ENCODE measurements around the gene KIAA0586. TPM values are rescaled to one million over a fixed set of nuclear protein-coding genes. Genes with fewer than 3 reads are reported as not detected.
"Not testable (repeated sequence)": the region's sequence is repeated elsewhere in the genome, so short reads cannot be mapped to it uniquely, and the experiment has no call there.

The KIAA0586 gene
- total RNA-seq, 1 experiment from 2014 or later = 42.3 TPM

DNA sequence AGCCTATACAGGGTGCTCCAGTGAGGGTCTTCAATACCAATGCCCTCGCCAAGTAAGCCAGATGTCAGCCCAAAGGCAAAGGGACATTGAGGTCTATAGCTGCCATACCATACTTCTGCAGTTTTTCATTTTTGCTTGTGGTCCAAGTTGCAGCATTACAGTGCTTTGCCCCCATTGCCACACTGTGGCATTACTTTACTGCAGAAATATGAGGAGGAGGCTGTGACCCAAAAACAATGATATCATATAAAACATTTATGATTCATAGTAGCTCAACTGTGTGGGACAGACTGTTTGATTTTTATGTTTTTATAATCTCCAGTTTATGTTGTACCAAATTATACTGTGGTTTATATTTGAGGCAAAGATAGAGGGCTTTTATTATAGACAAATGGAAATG is 64.1 kb downstream of the KIAA0586 start:
- no peak overlapping the region for H2AFZ ChIP-seq (ENCODE audit: low read length)
- H3K36me3 ChIP-seq (ENCODE audit: insufficient read depth, low read length) = peaks cover 29% of the 10 kb centered on the region; the same call in 1 of the 2 replicates

DNA sequence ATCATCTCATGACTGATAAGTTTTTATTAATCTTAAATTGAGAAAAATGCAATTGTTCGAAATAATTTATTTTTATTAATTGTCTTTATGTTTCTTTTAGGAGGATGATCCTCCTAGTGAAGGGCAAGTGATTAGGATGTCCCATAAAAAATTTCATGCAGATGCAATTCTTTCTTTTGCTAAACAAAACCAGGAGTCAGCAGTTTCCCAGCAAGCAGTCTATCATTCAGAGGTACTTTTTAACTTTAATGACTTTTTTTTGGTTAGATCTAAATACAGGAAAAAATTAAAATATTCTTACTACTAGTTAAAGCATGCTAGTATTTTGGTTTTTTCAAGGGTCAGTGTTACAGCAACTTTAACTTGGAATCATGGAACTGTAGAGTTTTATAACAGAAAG is 64.5 kb downstream of the KIAA0586 start:
- peaks cover 26% of the 10 kb centered on the region; the same call in 1 of the 2 replicates for H3K36me3 ChIP-seq (ENCODE audit: insufficient read depth, low read length)
- no peak overlapping the region for H3K9ac ChIP-seq (ENCODE audit: low read length)
- no peak for DNase-seq
- no peaks in the 10 kb centered on the region for H3K27me3 ChIP-seq (ENCODE audit: low read length)
- H3K79me2 ChIP-seq (ENCODE audit: low read length) = no peaks in the 10 kb centered on the region
- no peak overlapping the region for H3K4me3 ChIP-seq (ENCODE audit: low read length)
- H4K20me1 ChIP-seq (ENCODE audit: insufficient read depth, low read depth, low read length) = no peaks in the 10 kb centered on the region
- H3K27ac ChIP-seq (ENCODE audit: low read length) = no peak overlapping the region
- no peaks in the 10 kb centered on the region for H3K9me2 ChIP-seq (replicated peaks; ENCODE audit: insufficient read depth, low read length)
- no peaks in the 10 kb centered on the region for H3K4me1 ChIP-seq (ENCODE audit: low read length)
- H2AFZ ChIP-seq (ENCODE audit: low read length) = no peak overlapping the region
- H3K9me3 ChIP-seq (ENCODE audit: low read length) = no peaks in the 10 kb centered on the region
- no peak overlapping the region for H3K4me2 ChIP-seq (ENCODE audit: low read depth, low read length, poor library complexity, severe bottlenecking)

More for the DNA sequence above, 64.1 kb downstream of the KIAA0586 start:
- H3K79me2 ChIP-seq (ENCODE audit: low read length) = no peaks in the 10 kb centered on the region
- no peak overlapping the region for H3K9ac ChIP-seq (ENCODE audit: low read length)
- no peaks in the 10 kb centered on the region for H4K20me1 ChIP-seq (ENCODE audit: insufficient read depth, low read depth, low read length)
- no peaks in the 10 kb centered on the region for H3K9me3 ChIP-seq (ENCODE audit: low read length)
- no peak overlapping the region for H3K4me3 ChIP-seq (ENCODE audit: low read length)
- H3K27me3 ChIP-seq (ENCODE audit: low read length) = no peaks in the 10 kb centered on the region
- H3K9me2 ChIP-seq (replicated peaks; ENCODE audit: insufficient read depth, low read length) = no peaks in the 10 kb centered on the region
- no peak overlapping the region for H3K27ac ChIP-seq (ENCODE audit: low read length)
- H3K4me1 ChIP-seq (ENCODE audit: low read length) = no peaks in the 10 kb centered on the region
- H3K4me2 ChIP-seq (ENCODE audit: low read depth, low read length, poor library complexity, severe bottlenecking) = no peak overlapping the region
- no peak for DNase-seq

DNA sequence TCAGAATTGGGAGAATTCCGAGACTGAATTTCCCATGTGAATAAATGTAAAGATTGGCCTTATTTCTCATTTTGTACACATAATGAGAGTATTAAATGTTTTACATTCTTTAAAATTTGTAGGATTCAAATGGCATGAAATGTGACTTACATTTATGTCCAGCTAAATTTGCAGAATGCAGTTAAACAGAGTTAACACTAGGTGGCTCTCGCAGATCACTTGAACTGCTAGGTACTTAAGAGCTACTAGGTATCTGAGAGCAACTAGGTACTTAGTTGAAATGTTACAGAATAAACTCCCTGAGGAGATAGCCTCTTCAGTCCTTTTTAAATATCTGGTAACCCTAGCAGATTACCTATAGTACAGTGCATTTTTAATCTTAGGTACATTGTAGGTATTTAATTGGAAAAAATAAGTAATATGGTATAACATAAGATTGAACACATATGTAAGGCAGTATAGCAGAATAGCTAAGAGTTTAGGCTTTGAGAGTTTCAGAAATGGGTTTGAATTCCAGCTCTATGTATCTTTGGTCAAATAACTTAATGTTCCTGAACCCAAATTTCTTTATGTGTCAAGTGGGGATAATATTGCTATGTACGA is 73.8 kb downstream of the KIAA0586 start:
- H2AFZ ChIP-seq (ENCODE audit: low read length) = no peak overlapping the region
- no peaks in the 10 kb centered on the region for H4K20me1 ChIP-seq (ENCODE audit: insufficient read depth, low read depth, low read length)
- no peaks in the 10 kb centered on the region for H3K9me2 ChIP-seq (replicated peaks; ENCODE audit: insufficient read depth, low read length)
- no peak overlapping the region for H3K4me3 ChIP-seq (ENCODE audit: low read length)
- no peaks in the 10 kb centered on the region for H3K79me2 ChIP-seq (ENCODE audit: low read length)
- peaks cover 11% of the 10 kb centered on the region; the same call in 1 of the 2 replicates for H3K36me3 ChIP-seq (ENCODE audit: insufficient read depth, low read length)
- H3K4me2 ChIP-seq (ENCODE audit: low read depth, low read length, poor library complexity, severe bottlenecking) = no peak overlapping the region
- DNase-seq = peak; percentile 91
- H3K4me1 ChIP-seq (ENCODE audit: low read length) = no peaks in the 10 kb centered on the region
- no peaks in the 10 kb centered on the region for H3K27me3 ChIP-seq (ENCODE audit: low read length)
- no peak overlapping the region for H3K27ac ChIP-seq (ENCODE audit: low read length)
- H3K9me3 ChIP-seq (ENCODE audit: low read length) = no peaks in the 10 kb centered on the region
- no peak overlapping the region for H3K9ac ChIP-seq (ENCODE audit: low read length)

DNA sequence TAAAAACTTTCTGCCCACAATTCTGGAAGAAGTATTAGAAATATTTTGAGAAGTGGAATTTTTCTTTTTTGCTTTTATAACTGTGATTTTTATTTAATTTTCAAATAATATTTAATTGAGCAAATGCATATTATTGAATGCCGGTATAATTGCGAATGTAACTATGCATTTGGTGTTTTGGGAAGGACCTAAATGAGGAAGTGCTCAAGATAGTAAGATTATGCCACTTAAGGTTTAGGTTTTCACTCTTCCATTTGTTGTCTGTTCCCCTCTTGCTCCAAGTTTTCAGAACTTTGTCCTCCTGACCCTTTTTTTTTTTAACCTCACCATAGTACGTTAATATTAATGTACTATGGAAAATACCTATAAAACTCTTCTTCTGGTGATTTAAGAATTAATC is 85.8 kb downstream of the KIAA0586 start:
- H3K9me3 ChIP-seq (ENCODE audit: low read length) = peaks cover 7% of the 10 kb centered on the region; the same call in 1 of the 2 replicates
- H3K27ac ChIP-seq (ENCODE audit: low read length) = no peak overlapping the region
- no peaks in the 10 kb centered on the region for H3K27me3 ChIP-seq (ENCODE audit: low read length)
- H3K4me2 ChIP-seq (ENCODE audit: low read depth, low read length, poor library complexity, severe bottlenecking) = no peak overlapping the region
- H4K20me1 ChIP-seq (ENCODE audit: insufficient read depth, low read depth, low read length) = no peaks in the 10 kb centered on the region
- H3K4me3 ChIP-seq (ENCODE audit: low read length) = no peak overlapping the region
- H3K4me1 ChIP-seq (ENCODE audit: low read length) = no peaks in the 10 kb centered on the region
- no peaks in the 10 kb centered on the region for H3K79me2 ChIP-seq (ENCODE audit: low read length)
- no peak overlapping the region for H2AFZ ChIP-seq (ENCODE audit: low read length)
- H3K9me2 ChIP-seq (replicated peaks; ENCODE audit: insufficient read depth, low read length) = no peaks in the 10 kb centered on the region
- peaks cover 46% of the 10 kb centered on the region for H3K36me3 ChIP-seq (ENCODE audit: insufficient read depth, low read length)
- no peak overlapping the region for H3K9ac ChIP-seq (ENCODE audit: low read length)
- no peak for DNase-seq

DNA sequence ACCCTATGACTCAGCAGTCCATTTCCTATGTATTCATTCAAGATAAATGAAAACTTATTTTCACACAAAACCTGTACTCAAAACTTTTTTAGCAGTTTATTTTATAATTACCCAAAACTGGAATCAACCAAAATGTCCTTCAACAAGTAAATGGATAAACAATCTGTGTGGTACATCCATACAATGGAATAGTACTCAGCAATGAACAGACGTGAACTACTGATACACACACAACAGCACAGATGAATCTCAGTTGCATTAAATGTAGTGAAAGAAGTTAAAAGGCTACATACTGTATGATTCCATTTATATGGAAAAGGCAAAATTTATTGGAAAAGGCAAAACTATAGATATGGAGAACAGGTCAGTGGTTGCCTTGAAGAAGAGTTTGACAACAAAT is 90.1 kb downstream of the KIAA0586 start:
- no peaks in the 10 kb centered on the region for H3K4me1 ChIP-seq (ENCODE audit: low read length)
- no peaks in the 10 kb centered on the region for H3K27me3 ChIP-seq (ENCODE audit: low read length)
- H2AFZ ChIP-seq (ENCODE audit: low read length) = no peak overlapping the region
- H3K4me2 ChIP-seq (ENCODE audit: low read depth, low read length, poor library complexity, severe bottlenecking) = no peak overlapping the region
- no peak for DNase-seq
- H3K36me3 ChIP-seq (ENCODE audit: insufficient read depth, low read length) = peaks cover 38% of the 10 kb centered on the region
- peaks cover 7% of the 10 kb centered on the region; the same call in 1 of the 2 replicates for H3K9me3 ChIP-seq (ENCODE audit: low read length)
- H3K79me2 ChIP-seq (ENCODE audit: low read length) = no peaks in the 10 kb centered on the region
- H3K27ac ChIP-seq (ENCODE audit: low read length) = no peak overlapping the region
- H3K9ac ChIP-seq (ENCODE audit: low read length) = no peak overlapping the region
- H3K9me2 ChIP-seq (replicated peaks; ENCODE audit: insufficient read depth, low read length) = no peaks in the 10 kb centered on the region
- H3K4me3 ChIP-seq (ENCODE audit: low read length) = no peak overlapping the region
- H4K20me1 ChIP-seq (ENCODE audit: insufficient read depth, low read depth, low read length) = no peaks in the 10 kb centered on the region

DNA sequence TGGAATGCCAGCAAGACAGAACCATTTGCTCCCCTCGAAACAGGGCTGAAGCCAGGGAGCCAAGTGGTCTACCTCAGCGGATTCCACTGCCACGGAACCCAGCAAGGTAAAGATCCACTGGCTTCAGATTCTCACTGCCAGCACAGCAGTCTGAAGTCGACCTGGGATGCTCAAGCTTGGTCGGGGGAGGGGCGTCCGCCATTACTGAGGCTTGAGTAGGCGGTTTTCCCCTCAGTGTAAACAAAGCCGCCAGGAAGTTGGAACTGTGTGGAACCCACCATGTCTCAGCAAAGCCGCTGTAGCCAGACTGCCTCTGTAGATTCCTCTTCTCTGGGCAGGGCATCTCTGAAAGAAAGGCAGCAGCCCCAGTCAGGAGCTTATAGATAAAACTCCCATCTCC is 98.2 kb downstream of the KIAA0586 start:
- H3K27ac ChIP-seq (ENCODE audit: low read length); H3K4me3 ChIP-seq (ENCODE audit: low read length); H2AFZ ChIP-seq (ENCODE audit: low read length); H3K9me2 ChIP-seq (replicated peaks; ENCODE audit: insufficient read depth, low read length); H3K9me3 ChIP-seq (ENCODE audit: low read length); H3K4me2 ChIP-seq (ENCODE audit: low read depth, low read length, poor library complexity, severe bottlenecking); H3K9ac ChIP-seq (ENCODE audit: low read length); H4K20me1 ChIP-seq (ENCODE audit: insufficient read depth, low read depth, low read length); H3K27me3 ChIP-seq (ENCODE audit: low read length); DNase-seq; H3K79me2 ChIP-seq (ENCODE audit: low read length); H3K4me1 ChIP-seq (ENCODE audit: low read length): not testable (repeated sequence)
- H3K36me3 ChIP-seq (ENCODE audit: insufficient read depth, low read length) = peaks cover 10% of the 10 kb centered on the region

DNA sequence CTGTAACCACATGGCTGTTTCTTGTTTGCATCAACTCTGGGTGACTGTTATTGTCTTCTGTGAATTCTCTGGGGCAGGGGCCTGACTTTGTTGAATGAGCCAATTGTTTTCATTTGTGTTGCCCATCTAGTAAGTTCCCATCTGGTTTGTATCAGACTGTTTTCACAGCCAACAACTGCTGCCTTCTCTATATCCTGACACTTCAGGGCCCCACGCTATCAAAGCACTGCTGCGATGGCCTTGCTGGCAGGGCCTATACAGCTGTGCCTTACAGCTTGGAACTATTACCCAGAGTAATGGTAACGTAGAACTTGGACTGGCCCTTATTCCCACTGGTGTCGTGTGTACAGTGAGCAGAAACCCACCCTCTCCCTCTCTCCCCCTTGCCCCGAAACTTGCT is 105.9 kb downstream of the KIAA0586 start:
- Histone ChIP-seq H3K36me3 (ENCODE audit: insufficient read depth, low read length) (no peaks in the 10 kb centered on the region), H3K9me2 (replicated peaks; ENCODE audit: insufficient read depth, low read length) (no peaks in the 10 kb centered on the region), H3K27ac (ENCODE audit: low read length) (no peak overlapping the region), H3K9me3 (ENCODE audit: low read length) (no peaks in the 10 kb centered on the region), H3K79me2 (ENCODE audit: low read length) (no peaks in the 10 kb centered on the region), H3K4me3 (ENCODE audit: low read length) (no peak overlapping the region), H3K4me1 (ENCODE audit: low read length) (peaks cover 4% of the 10 kb centered on the region; the same call in 1 of the 2 replicates), H3K9ac (ENCODE audit: low read length) (no peak overlapping the region), H2AFZ (ENCODE audit: low read length) (no peak overlapping the region), H3K4me2 (ENCODE audit: low read depth, low read length, poor library complexity, severe bottlenecking) (no peak overlapping the region), H4K20me1 (ENCODE audit: insufficient read depth, low read depth, low read length) (no peaks in the 10 kb centered on the region), H3K27me3 (ENCODE audit: low read length) (no peaks in the 10 kb centered on the region)
- DNase-seq = no peak

DNA sequence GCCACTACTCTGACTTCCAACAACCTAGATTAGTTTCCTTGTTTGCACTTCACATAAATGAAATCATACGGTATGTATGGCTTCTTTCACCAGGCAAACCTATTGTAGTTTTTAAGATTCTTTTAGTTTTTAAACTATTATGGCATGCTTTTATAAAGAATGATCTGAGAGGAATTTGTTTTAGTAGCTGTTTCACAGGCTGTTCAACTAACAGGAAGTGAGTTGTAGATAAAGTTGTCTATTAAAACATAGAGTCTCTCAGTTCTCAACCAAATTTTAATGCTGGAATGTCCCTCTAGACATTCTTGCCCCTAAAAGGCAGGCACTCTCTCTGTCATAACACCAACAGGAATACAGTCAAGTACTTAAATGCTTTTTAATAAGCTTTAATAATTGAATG is 107.5 kb downstream of the KIAA0586 start:
- H3K9me3 ChIP-seq (ENCODE audit: low read length) = no peaks in the 10 kb centered on the region
- H2AFZ ChIP-seq (ENCODE audit: low read length) = peak overlapping the region; percentile 17; the same call in 1 of the 2 replicates
- no peak for DNase-seq
- no peaks in the 10 kb centered on the region for H3K36me3 ChIP-seq (ENCODE audit: insufficient read depth, low read length)
- H3K4me2 ChIP-seq (ENCODE audit: low read depth, low read length, poor library complexity, severe bottlenecking) = no peak overlapping the region
- no peak overlapping the region for H3K9ac ChIP-seq (ENCODE audit: low read length)
- no peaks in the 10 kb centered on the region for H4K20me1 ChIP-seq (ENCODE audit: insufficient read depth, low read depth, low read length)
- H3K27ac ChIP-seq (ENCODE audit: low read length) = no peak overlapping the region
- H3K27me3 ChIP-seq (ENCODE audit: low read length) = no peaks in the 10 kb centered on the region
- no peaks in the 10 kb centered on the region for H3K9me2 ChIP-seq (replicated peaks; ENCODE audit: insufficient read depth, low read length)
- peaks cover 4% of the 10 kb centered on the region; the same call in 1 of the 2 replicates for H3K4me1 ChIP-seq (ENCODE audit: low read length)
- no peak overlapping the region for H3K4me3 ChIP-seq (ENCODE audit: low read length)
- no peaks in the 10 kb centered on the region for H3K79me2 ChIP-seq (ENCODE audit: low read length)
